NCI-H2227 (cell line): ENCODE data around the gene CCNA1.

ENCODE experiments used
- DNase-seq: peaks from one replicate; lab custom pipeline; 2025; ENCODE audit not compliant: unreplicated experiment; lab: John Stamatoyannopoulos, UW

Gene CCNA1

DNA sequence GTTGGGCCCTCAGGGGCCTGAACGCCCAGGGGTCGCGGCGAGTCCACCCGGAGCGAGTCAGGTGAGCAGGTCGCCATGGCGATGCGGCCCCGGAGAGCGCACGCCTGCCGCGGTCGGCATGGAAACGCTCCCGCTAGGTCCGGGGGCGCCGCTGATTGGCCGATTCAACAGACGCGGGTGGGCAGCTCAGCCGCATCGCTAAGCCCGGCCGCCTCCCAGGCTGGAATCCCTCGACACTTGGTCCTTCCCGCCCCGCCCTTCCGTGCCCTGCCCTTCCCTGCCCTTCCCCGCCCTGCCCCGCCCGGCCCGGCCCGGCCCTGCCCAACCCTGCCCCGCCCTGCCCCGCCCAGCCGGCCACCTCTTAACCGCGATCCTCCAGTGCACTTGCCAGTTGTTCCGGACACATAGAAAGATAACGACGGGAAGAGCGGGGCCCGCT lies at the start of gene CCNA1:
Gene CCNA1 (plus strand): TSS at position 390 of the 439 bp plus-strand sequence. CDS start 562 bp downstream, outside the sequence.
- peak; percentile 80 for DNase-seq

DNA sequence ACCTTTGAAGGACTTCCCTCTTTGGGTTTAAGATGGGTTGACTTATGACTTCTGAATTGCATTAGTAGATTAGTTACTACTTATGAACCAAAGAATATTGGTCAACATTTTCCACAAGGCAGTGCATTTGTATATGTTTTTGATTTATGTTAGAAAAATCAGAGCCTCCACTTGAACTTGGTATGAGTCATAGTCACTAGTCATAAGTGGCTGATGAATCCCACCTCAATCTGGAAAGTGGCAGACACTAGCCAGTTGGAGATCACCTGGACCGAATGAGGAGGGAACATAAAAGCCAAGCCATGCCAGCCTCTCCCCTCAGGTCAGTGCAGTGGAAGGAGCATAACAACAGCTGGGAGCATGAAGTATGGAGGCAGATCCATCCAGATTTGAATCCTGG lies 46.8 kb upstream of the CCNA1 start:
- DNase-seq, result no peak

DNA sequence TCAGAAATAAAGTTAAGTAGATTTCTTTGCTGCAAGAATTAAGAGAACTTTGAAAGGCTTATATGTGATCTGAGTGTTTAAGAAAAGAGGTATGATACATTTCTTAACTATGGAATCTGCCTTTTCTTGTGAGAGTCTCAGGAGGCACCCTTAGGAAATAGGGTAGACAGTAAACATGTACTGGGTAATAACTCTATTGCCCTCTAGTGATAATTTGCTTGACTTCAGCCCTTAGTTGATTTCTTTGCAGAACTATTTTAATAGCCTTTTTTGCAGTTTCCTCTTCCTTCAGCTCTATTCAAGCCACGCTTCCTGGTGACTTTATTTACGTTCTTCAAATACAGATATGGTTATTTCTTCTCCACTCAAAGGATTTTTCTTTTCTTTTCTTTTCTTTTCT lies 37.0 kb upstream of the CCNA1 start:
- peak; percentile 16 for DNase-seq

DNA sequence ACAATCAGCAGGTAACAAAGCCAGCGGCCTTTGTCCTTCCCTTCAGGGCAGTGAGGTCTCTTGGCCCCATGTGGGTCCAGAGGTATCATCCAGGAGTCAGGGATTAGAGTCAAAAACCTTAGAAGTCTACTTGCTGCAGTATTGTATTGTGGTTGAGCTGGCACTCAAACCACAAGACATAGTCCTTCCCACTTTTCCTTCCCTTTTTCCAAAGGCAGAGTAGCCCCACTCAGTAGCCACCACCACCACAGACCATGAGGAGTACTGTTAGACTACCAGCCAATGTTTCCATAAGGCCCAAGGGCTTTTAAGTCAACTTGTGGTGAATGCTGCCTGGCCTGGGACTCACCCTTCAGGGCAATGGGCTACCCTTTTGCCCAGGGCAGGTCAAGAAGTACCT lies 27.1 kb upstream of the CCNA1 start:
- DNase-seq, result no peak

DNA sequence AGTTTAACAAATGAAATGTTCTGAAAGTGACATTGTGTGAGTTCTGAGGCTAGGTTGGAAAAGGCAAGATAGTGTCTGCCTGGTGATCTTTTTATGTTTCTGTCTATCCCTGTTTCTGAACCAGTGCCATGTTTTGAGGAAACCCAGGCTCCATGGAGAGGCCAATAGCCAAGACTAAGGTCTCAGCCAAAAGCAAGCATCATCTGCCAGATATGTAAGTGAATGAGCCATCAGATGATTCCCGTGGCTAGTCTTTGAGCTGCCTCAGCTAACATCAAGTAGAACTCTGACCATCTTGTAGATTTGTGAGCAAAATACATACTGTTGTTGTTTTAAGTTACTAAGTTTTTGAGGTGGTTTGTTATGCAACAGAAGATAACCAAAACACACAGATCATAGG lies 19.6 kb upstream of the CCNA1 start:
- DNase-seq, result no peak

DNA sequence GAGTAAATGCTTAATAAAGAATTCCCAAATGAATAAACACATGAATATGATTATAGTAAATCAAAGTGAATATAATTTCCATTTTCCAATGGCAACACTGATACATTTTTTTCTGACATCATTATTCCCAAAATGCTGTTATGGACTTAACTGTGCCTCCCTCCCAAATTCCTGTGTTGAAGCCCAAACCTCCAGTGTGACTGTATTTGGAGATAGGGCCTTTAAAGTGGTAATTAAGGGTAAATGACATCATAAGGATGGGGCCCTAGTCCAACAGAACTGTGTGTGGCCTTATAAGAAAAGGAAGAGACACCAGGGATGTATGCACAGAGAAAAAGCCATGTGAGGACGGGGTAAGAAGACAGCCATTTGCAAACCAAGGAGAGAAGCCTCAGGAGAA lies 19.1 kb upstream of the CCNA1 start:
- no peak for DNase-seq

DNA sequence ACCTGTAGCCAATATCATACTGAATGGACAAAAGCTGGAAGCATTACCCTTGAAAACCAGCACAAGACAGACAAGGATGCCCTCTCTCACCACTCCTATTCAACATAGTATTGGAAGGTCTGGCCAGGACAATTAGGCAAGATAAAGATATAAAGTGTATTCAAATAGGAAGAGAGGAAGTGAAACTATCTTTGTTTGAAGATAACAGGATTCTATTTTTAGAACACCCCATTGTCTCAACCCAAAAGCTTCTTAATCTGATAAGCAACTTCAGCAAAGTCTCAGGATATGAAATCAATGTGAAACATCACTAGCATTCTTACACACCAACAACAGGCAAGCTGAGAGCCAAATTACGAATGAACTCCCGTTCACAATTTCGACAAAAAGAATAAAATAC lies 17.8 kb upstream of the CCNA1 start:
- DNase-seq, result no peak

DNA sequence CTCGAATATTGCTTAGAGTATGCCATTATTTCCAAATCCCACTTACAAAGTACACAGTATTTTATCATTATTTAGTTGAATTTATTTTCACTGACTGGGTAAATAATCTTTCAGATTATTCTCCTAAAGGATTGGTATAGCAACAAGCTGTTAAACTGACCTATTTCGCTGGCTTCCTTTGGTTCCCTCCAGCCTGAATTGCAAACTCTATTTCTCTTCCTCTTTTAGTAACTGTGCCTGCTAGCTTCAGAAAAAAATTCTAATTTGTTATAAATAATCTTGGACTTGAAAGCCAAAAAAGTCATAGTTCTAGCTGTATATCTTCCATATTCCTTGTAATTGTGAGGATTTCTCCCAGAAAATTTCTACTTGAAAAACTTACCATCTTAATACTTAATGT lies 15.0 kb upstream of the CCNA1 start:
- DNase-seq, result no peak

DNA sequence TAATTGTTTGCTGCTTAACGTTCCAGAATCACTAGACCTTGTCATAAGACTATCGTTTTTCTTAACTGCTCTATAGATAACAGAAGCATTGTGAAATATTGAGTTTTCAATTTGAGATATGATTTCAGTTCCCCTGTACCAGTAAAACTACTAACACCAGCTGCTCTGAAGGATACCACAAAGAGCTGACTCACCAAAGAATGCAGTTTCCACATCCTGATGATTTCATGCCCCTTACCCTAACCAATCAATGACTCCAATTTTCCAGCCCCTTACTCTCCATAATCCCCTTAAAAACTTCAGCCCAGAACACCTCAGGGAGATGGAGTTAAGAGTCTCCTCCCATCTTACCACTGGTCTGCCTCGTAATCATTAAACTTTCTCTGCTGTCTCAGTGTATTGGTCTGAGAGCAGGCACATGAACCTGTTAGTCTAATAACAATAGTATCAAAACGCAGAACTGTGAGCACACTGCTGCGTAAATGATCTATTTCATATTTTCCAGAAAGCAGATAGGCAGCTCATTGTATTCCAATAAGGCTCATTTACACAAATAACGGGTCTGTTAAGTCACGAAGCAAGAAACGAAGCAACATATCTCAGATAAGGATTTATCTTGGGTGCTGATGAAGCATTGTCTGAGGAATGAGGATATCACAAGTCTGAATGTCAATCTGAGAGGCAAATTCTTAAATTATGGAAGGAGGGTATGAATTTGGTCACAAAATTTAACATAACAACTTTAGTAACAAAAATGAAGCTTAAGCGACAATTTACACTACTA lies 14.1 kb upstream of the CCNA1 start:
- no peak for DNase-seq

DNA sequence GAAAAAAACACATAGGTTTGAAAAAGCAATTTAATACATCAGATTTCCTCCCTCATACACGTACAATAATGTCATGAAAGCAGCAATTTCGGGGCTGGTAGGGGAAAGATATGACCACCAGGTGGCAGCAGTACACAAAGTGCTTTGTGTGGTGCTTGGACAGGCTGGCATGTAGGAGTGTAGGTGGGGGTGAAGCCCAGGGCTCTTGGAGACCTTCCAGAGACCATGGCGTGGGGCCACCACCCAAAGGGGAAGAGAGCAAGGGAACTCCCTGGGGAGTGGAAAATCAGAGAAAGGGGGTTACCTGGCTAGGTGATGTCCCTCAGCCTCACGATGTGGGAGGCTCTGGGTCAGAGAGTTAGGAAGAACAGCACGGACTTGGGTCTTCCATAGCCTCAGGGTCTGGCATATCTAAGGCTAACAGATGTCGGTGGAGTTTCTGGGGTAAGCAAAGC lies 11.8 kb upstream of the CCNA1 start:
- DNase-seq, result peak; percentile 81

DNA sequence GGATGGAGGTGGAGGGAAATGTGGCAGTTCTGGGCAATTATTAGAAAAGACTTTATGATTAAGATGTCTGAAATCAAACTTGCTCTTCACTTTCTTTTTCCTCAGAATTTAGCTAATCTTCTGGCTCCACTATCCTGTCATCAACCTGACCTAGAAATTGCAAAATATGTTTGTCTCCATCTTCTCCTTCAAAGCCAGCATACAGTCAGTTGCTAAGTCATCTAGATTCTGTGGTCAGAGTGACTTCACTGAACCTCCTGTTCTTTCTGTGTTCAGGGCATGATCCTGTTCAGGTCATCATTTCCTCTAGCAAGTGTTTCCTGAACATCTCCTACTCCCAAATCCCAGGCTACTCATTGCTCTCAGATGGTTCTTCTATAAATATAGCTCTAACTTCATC lies 10.8 kb upstream of the CCNA1 start:
- DNase-seq, result no peak

DNA sequence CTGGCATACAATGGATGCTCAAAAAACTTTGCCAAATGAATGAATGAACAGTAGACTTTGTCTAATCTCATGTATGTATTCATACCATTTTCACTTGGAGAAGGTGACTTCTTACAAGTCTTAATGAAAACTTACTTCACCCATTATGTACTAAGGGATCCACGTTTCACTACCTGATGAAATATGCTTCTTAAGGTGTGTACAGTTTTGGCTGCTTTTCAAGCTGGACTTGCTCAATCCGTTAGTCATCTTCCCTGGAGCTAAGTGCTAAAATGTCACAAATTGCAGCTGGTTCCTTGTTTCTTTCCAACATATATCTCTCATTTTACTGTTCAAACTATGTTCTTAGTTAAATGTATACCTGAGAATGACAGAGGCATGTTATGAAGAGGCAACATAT lies 4.2 kb upstream of the CCNA1 start:
- no peak for DNase-seq

DNA sequence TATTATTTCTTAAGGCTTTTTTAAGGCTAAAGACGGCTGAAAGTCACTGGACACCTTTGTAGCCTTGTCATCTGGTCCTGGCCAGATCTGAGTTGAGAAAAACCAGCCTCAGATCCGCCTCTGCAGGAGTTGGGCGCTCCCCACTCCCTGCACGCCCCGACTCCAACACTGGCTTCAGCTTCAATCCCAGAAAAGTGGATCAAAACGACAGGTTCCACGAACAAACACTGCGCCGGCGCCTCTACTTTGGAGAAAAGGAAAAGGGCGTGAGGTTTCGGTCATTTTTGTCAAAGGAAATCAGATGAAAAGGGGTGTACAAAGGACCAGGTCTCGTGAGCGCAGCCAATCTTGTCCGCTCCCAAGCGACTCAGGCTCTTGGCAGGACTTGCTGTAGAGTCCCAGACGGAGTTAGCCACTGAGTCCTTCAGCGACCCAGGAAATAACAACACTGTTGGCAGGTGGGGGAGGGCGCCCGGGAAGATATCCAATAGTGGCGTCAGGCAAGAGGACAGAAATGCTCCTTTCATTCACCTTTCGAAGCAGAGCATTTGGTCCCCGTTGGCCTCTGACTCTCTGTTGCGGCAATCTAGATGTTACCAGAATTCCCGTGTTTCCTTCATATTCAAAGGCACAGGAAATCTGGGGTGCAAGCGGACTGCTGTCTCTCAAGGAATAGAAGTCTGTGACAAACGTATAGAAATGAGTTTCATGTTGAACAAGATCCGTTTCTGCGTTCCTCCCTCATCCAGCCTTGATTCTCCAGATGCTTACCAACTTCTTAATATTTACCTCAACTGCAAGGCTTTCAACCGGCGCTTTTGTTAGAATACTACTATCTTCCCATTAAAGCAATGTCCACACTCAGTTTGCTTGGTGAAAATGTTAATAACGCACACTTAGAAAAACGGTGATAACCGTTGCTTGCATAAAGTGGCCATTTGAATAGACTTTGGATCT lies 1.8 kb upstream of the CCNA1 start:
- DNase-seq, result no peak

DNA sequence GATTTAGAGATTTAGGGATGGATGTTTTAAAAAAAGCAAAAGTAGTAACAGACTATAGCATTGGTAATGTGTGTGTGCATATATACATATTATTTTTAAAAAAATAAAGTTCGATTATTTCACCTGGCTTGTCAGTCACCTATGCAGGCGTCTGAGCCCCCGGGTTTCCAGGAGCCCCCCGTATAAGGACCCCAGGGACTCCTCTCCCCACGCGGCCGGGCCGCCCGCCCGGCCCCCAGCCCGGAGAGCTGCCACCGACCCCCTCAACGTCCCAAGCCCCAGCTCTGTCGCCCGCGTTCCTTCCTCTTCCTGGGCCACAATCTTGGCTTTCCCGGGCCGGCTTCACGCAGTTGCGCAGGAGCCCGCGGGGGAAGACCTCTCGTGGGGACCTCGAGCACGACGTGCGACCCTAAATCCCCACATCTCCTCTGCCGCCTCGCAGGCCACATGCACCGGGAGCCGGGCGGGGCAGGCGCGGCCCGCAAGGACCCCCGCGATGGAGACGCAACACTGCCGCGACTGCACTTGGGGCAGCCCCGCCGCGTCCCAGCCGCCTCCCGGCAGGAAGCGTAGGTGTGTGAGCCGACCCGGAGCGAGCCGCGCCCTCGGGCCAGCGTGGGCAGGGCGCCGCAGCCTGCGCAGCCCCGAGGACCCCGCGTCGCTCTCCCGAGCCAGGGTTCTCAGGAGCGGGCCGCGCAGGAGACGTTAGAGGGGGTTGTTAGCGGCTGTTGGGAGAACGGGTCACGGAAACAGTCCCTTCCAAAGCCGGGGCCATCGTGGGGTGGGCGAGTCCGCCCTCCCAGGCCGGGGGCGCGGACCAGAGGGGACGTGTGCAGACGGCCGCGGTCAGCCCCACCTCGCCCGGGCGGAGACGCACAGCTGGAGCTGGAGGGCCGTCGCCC lies 840 bp upstream of the CCNA1 start:
- peak; percentile 32 for DNase-seq

DNA sequence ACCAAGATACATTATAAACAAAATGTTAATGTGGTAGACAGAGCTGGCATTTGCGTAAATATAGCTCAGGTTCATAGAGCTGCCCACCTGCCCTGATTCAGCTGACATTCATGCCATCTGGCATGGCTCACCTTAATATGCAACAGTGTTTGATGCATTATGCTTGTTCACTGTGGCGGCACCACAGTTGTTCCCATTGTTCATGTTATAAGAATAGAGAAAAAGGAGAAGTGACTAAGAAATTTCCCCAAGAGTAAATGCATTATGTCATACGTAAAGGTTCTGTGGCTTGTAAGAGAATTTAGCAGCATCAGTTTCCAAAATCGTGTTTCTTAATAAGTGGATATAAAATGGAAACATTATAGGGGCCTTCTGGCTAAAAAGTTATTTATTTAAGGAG lies 4.5 kb downstream of the CCNA1 start:
- no peak for DNase-seq

DNA sequence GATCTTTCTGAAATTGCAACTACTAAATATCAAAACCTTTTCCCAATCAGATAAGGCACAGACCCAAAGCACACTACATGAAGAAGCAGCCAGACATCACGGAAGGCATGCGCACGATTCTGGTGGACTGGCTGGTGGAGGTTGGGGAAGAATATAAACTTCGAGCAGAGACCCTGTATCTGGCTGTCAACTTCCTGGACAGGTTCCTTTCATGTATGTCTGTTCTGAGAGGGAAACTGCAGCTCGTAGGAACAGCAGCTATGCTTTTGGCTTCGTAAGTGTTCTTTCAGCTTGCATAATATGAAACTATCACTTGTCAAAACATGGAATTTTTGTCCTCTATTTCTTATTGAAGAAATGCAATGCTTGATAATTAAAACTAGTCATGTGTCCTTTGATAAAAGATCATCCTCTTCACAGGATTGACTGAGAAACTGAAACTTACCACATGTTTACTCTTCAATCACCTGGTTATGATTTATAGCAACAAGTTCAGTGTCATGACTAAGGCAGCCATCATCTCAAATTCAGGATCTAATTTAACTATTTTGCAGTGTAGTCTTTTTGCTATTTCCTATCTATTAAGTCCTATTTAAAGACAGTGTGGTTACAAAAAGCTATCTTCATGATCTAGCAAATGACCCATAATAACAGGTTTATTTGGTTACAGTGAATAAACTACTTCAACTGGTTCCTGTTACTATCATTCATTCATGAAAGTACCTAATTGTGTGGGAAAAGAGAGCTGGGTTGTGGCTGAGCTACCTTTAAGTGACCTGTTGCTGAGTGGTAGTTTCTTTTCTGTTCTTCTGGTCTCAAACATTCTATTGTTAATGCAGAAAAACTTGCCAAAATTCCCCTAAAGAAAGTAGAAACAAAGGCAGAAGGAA lies 6.5 kb downstream of the CCNA1 start:
- DNase-seq, result no peak

DNA sequence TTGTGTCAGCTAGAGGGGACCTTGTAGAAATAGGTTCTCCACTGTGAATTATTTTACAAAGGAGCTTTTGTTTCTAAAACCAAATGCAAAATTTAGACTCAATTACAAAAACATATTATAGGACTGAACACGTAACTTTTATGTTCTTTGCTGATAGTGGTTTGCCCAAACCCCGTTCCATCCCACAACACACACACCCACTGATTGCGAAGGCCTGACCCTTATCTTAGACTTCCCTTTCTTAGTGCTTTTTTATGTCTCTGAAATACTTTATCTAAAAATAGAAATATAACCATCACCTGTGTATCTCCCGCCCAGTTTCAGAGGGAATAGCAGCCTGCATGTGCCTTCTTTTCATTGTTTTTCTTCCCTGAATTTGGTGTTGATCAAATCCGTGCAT lies 13.0 kb downstream of the CCNA1 start:
- DNase-seq, result no peak

DNA sequence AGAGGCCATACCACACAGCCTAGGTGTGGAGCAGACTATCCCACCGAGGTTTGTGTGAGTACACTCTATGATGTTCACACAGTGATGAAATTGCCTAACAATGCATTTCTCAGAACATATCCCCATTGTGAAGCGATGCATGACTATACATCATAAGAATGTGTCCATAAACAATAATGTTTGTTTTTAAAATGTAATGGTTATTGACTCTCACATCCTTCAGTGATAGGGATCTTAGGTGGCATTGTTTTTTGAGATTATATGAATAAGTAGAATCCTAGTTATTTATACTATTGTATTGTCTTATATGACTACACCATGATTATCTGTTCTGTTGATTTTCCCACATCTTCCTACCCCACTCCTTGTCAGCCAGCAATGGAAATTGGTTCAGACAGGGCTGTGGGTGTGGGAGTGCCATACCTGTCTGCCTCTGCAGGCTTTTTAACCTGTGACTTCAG lies 13.6 kb downstream of the CCNA1 start:
- no peak for DNase-seq

DNA sequence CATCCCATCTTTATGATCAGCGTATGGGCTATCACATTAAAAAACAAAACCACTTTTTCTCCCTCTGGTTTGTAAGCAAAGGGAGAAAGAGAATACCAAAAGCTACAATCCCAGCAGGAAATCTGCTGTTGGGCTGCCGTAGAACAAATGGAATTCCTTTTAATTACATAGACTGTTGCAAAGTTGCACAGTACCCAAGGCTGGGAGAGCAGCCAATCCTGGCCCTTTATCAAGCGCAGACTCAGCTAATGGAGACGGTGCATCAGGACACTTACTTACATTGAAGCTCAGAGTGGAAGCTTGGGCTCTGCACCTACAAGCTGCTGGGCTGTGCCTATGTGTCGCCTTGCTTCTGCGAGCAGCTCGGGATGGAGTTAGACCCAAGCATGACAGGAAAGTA lies 15.2 kb downstream of the CCNA1 start:
- DNase-seq, result no peak

DNA sequence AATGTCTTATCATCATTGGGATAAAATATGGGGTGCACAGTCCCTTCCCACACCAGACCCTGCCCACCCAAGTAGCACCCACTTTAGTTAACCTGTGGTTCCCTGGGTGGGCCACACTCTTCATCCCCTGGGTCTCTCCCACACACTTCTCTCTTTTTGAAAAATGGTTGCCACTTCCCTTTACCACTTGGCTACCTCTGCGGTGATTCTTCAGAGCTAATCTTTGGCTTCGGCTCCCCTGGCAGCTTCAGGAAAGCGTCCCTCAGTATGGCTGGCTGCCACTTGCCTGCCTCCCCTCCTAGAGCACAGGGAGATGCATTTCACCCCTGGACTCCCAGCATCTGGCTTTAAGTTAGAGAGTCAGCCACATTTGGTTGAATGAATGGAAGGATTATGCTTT lies 18.2 kb downstream of the CCNA1 start:
- DNase-seq, result no peak
